Mammary epithelial cell (primary cell): Measurements from ENCODE around the gene ASCC2.

Experiments used
- EZH2 ChIP-seq: IDR thresholded peaks from 2 replicates; pipeline ENCODE4 v1.6.1; 2012; ENCODE audit warnings: low read length, inconsistent platforms, borderline replicate concordance
- TF ChIP-seq, protein P1 (sequence below), 2 donors: IDR thresholded peaks in 1 of 2; conservative IDR thresholded peaks in 1 of 2; 2 replicates each; pipeline ENCODE4 v1.5.1; 2011 to 2012; ENCODE audit warnings: inconsistent platforms in 2 of 2, low read length in 2 of 2, mild to moderate bottlenecking in 2 of 2, control low read depth in 1 of 2, low read depth in 1 of 2; ENCODE audit not compliant: insufficient read depth in 1 of 2; ENCODE audit errors: extremely low read depth in 1 of 2

DNA sequence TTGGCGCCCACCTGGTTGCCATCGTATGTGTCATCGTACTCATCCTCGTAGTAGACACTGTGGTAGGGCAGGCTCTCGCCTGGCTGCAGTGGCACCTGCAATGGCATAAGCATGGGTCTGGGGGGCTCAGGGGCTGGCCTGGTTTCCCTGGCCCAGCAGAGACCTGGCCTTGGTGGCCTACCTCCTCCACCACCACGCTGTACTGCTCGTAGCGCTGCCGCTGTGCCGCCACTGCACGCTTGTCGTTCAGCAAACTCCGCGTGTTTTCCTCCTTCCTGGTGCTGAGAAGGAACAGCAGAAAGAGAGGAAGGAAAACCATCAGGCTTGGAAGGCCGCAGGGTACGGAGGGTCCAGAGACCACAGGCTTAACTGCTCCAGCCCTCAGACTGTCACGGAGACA lies 44.7 kb downstream of the ASCC2 start:
- TF ChIP-seq, protein P1, sequence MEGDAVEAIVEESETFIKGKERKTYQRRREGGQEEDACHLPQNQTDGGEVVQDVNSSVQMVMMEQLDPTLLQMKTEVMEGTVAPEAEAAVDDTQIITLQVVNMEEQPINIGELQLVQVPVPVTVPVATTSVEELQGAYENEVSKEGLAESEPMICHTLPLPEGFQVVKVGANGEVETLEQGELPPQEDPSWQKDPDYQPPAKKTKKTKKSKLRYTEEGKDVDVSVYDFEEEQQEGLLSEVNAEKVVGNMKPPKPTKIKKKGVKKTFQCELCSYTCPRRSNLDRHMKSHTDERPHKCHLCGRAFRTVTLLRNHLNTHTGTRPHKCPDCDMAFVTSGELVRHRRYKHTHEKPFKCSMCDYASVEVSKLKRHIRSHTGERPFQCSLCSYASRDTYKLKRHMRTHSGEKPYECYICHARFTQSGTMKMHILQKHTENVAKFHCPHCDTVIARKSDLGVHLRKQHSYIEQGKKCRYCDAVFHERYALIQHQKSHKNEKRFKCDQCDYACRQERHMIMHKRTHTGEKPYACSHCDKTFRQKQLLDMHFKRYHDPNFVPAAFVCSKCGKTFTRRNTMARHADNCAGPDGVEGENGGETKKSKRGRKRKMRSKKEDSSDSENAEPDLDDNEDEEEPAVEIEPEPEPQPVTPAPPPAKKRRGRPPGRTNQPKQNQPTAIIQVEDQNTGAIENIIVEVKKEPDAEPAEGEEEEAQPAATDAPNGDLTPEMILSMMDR (conservative IDR thresholded peaks at IDR 0.05 in 1 of 2, IDR thresholded peaks at IDR 0.05 in 1 of 2; ENCODE audit: extremely low read depth in 1 of 2, insufficient read depth in 1 of 2, low read depth in 1 of 2, low read length in 2 of 2): no peak
- no peak for TF ChIP-seq EZH2
